Smooth muscle cell (in vitro differentiated cells): Measurements from ENCODE around the gene PAFAH1B2. TPM values are rescaled to one million over a fixed set of nuclear protein-coding genes. Genes with fewer than 3 reads are reported as not detected.

Experiments used
- DNase-seq: peaks from one replicate; lab custom pipeline; 2025; ENCODE audit not compliant: unreplicated experiment; lab: John Stamatoyannopoulos, UW
- H2AFZ ChIP-seq: fragments of 200-600 bp; sonication (generic); 2 replicates; pipeline ENCODE4 v1.6.0; 2016; ENCODE audit warnings: antibody characterized with exemption, low read depth, mild to moderate bottlenecking
- H3F3A ChIP-seq: fragments of 200-600 bp; sonication (generic); 2 replicates; pipeline ENCODE4 v1.6.0; 2017; ENCODE audit warnings: antibody characterized with exemption, low read depth
- H3K27ac ChIP-seq: fragments of 200-600 bp; sonication (generic); 2 replicates; pipeline ENCODE4 v1.5.1; 2016; ENCODE audit warnings: low read depth, mild to moderate bottlenecking
- H3K27me3 ChIP-seq: fragments of 200-600 bp; sonication (generic); 2 replicates; pipeline ENCODE4 v1.6.1; 2016; ENCODE audit warnings: low read depth, mild to moderate bottlenecking
- H3K36me3 ChIP-seq: fragments of 200-600 bp; sonication (generic); 2 replicates; pipeline ENCODE4 v1.5.1; 2016; ENCODE audit warnings: low read depth
- H3K4me1 ChIP-seq: fragments of 200-600 bp; sonication (generic); 2 replicates; pipeline ENCODE4 v1.5.1; 2016; ENCODE audit warnings: low read depth
- H3K4me2 ChIP-seq: fragments of 200-600 bp; sonication (generic); 2 replicates; pipeline ENCODE4 v1.6.0; 2016; ENCODE audit warnings: mild to moderate bottlenecking
- H3K4me3 ChIP-seq: fragments of 200-600 bp; sonication (generic); 2 replicates; pipeline ENCODE4 v1.5.1; 2016; ENCODE audit warnings: mild to moderate bottlenecking
- H3K79me2 ChIP-seq: fragments of 200-600 bp; sonication (generic); 2 replicates; pipeline ENCODE4 v1.6.0; 2016; ENCODE audit warnings: low read depth, mild to moderate bottlenecking
- H3K9ac ChIP-seq: fragments of 200-600 bp; sonication (generic); 2 replicates; pipeline ENCODE4 v1.6.0; 2016; ENCODE audit warnings: low read depth
- H3K9me3 ChIP-seq: fragments of 200-600 bp; sonication (generic); replicated peaks from 2 replicates; pipeline ENCODE4 v1.5.1; 2016; ENCODE audit warnings: low read depth
- H4K20me1 ChIP-seq: fragments of 200-600 bp; sonication (generic); 2 replicates; pipeline ENCODE4 v1.6.0; 2016; ENCODE audit warnings: low read depth
- CTCF ChIP-seq: fragments of 200-600 bp; sonication (generic); IDR thresholded peaks from 2 replicates; pipeline ENCODE4 v1.5.1; 2017; ENCODE audit warnings: borderline replicate concordance, mild to moderate bottlenecking, antibody characterized with exemption; ENCODE audit not compliant: insufficient read depth, poor library complexity, severe bottlenecking
- WGBS: methylation state at CpG from one replicate; pipeline ENCODE4 v1.1.7; 2016; ENCODE audit warnings: low lambda C conversion rate; 5-methylcytosine and 5-hydroxymethylcytosine counted together
- polyA plus RNA-seq: library from polyadenylated mRNA; unstranded; fragments of >200 nt; fragmentation: Nextera tagmentation; extraction: Ambion mirVana; gene quantifications from 2 replicates; pipeline ENCODE4 v1.2.1, GENCODE V29; 2016
- total RNA-seq: library from RNA; depleted of rRNA; stranded (reverse); fragments of >200 nt; gene quantifications from 2 replicates; pipeline ENCODE4 v1.2.3, GENCODE V29; 2014

Gene PAFAH1B2
- total and polyA plus RNA-seq, 2 experiments from 2014 or later = 30.7 to 146 TPM

GRCh38 chr11:117191680-117192400 lies 47.8 kb downstream of the PAFAH1B2 start:
- H3K9ac ChIP-seq = no peak overlapping the region
- no peaks in the 10 kb centered on the region for H3F3A ChIP-seq
- DNase-seq = no peak
- no peak overlapping the region for H2AFZ ChIP-seq
- H3K79me2 ChIP-seq = no peaks in the 10 kb centered on the region
- H3K4me3 ChIP-seq = no peak overlapping the region
- no peak for TF ChIP-seq CTCF
- no peak overlapping the region for H3K4me2 ChIP-seq
- H3K9me3 ChIP-seq = no peaks in the 10 kb centered on the region
- H4K20me1 ChIP-seq = no peaks in the 10 kb centered on the region
- no peaks in the 10 kb centered on the region for H3K27me3 ChIP-seq
- WGBS = 99% methylated on average over 26 of the region's 26 CpGs
- no peaks in the 10 kb centered on the region for H3K36me3 ChIP-seq
- H3K27ac ChIP-seq = no peak overlapping the region
- H3K4me1 ChIP-seq = no peaks in the 10 kb centered on the region

- Histone ChIP-seq H3F3A (peaks cover under 1% of the 10 kb centered on the region), H3K4me1 (no peaks in the 10 kb centered on the region), H3K4me2 (no peak overlapping the region), H3K9me3 (no peaks in the 10 kb centered on the region), H3K27me3 (no peaks in the 10 kb centered on the region), H3K27ac (no peak overlapping the region), H3K4me3 (no peak overlapping the region), H3K79me2 (no peaks in the 10 kb centered on the region), H4K20me1 (no peaks in the 10 kb centered on the region), H3K36me3 (no peaks in the 10 kb centered on the region), H3K9ac (no peak overlapping the region), H2AFZ (no peak overlapping the region)
- WGBS = 94% methylated on average over 17 of the region's 17 CpGs
- no peak for DNase-seq
- no peak for TF ChIP-seq CTCF
These were observed 48.4 kb downstream of the PAFAH1B2 start for GRCh38 chr11:117192401-117192875.

GRCh38 chr11:117193130-117194020 lies 49.3 kb downstream of the PAFAH1B2 start:
- 96% methylated on average over 14 of the region's 15 CpGs for WGBS
- H3F3A ChIP-seq = peaks cover 7% of the 10 kb centered on the region
- H3K36me3 ChIP-seq = no peaks in the 10 kb centered on the region

More at GRCh38 chr11:117193130-117194020, 49.3 kb downstream of the PAFAH1B2 start:
- no peaks in the 10 kb centered on the region for H3K27me3 ChIP-seq
- no peak for TF ChIP-seq CTCF
- H3K79me2 ChIP-seq = peaks cover under 1% of the 10 kb centered on the region
- no peak for DNase-seq
- no peaks in the 10 kb centered on the region for H4K20me1 ChIP-seq
- H3K4me2 ChIP-seq = no peak overlapping the region
- peaks cover 6% of the 10 kb centered on the region for H3K4me1 ChIP-seq
- no peak overlapping the region for H2AFZ ChIP-seq
- no peak overlapping the region for H3K27ac ChIP-seq
- H3K4me3 ChIP-seq = no peak overlapping the region
- no peaks in the 10 kb centered on the region for H3K9me3 ChIP-seq
- no peak overlapping the region for H3K9ac ChIP-seq
